ENCODE data around the gene ASCC1.

DNA sequence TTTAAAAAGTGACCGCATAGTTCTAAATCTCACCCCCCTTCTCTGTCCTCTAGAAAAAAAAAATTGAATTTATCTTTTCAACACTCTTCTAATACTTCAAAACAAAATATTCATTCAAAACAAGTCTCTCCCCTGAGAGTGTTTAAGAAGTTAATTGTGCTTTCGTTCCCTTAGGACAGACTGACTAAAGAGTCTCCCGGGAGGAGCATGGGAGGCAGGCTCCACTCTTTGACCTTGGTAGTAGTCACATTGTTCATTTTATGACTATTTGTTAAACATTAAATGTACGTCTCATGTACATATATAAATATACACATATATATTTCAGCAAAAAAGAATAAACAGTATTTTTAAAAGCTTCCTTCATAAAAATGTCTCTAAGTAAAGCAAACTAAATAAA lies 92.5 kb downstream of the ASCC1 start:
- TF ChIP-seq EZH2 (IDR thresholded peaks at IDR 0.05; ENCODE audit: low read length, unreplicated experiment), result no peak
- TF ChIP-seq, protein P1, sequence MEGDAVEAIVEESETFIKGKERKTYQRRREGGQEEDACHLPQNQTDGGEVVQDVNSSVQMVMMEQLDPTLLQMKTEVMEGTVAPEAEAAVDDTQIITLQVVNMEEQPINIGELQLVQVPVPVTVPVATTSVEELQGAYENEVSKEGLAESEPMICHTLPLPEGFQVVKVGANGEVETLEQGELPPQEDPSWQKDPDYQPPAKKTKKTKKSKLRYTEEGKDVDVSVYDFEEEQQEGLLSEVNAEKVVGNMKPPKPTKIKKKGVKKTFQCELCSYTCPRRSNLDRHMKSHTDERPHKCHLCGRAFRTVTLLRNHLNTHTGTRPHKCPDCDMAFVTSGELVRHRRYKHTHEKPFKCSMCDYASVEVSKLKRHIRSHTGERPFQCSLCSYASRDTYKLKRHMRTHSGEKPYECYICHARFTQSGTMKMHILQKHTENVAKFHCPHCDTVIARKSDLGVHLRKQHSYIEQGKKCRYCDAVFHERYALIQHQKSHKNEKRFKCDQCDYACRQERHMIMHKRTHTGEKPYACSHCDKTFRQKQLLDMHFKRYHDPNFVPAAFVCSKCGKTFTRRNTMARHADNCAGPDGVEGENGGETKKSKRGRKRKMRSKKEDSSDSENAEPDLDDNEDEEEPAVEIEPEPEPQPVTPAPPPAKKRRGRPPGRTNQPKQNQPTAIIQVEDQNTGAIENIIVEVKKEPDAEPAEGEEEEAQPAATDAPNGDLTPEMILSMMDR (conservative IDR thresholded peaks at IDR 0.05; ENCODE audit: low read depth, low read length), result no peak
- TF ChIP-seq EZH2phosphoT487 (IDR thresholded peaks at IDR 0.05; ENCODE audit: borderline replicate concordance, low read length), result no peak

Data from PC-3 (cell line).